GM10266 (cell line): Measurements from ENCODE around the gene GJA4.
A peak's percentile ranks its signal among the peaks of the same experiment; 100 is the strongest.

Source experiments
- DNase-seq: peaks from one replicate; pipeline ENCODE4 v3.0.0; 2012; ENCODE audit errors: extremely low spot score
- TF ChIP-seq, protein P1 (sequence below): IDR thresholded peaks from 2 replicates; pipeline ENCODE4 v1.5.1; 2012; ENCODE audit warnings: mild to moderate bottlenecking, low read depth; ENCODE audit not compliant: control insufficient read depth, insufficient read depth; ENCODE audit errors: missing control alignments

GJA4 gene

DNA sequence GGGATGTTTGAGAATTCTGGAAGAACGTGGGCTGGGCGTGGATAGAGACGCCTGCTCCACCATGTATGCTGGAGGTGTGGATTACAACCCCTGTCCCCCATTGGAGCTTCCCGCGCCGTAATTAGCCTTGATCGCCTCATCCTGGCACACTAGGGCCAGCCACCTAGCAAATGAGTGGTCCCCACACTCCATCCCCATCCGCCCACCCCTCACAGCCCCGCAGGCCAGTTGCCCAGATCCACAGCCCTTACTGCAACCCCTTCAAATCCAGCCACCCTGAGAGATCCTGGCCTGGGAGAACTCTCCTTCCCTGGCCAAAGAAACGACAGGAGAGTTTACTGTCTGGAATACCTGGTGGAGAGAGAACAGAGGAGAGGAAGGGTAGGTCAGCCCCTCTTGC, 375 bp upstream of the GJA4 start:
- TF ChIP-seq, protein P1, sequence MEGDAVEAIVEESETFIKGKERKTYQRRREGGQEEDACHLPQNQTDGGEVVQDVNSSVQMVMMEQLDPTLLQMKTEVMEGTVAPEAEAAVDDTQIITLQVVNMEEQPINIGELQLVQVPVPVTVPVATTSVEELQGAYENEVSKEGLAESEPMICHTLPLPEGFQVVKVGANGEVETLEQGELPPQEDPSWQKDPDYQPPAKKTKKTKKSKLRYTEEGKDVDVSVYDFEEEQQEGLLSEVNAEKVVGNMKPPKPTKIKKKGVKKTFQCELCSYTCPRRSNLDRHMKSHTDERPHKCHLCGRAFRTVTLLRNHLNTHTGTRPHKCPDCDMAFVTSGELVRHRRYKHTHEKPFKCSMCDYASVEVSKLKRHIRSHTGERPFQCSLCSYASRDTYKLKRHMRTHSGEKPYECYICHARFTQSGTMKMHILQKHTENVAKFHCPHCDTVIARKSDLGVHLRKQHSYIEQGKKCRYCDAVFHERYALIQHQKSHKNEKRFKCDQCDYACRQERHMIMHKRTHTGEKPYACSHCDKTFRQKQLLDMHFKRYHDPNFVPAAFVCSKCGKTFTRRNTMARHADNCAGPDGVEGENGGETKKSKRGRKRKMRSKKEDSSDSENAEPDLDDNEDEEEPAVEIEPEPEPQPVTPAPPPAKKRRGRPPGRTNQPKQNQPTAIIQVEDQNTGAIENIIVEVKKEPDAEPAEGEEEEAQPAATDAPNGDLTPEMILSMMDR = no peak
- peak; percentile 4 for DNase-seq

DNA sequence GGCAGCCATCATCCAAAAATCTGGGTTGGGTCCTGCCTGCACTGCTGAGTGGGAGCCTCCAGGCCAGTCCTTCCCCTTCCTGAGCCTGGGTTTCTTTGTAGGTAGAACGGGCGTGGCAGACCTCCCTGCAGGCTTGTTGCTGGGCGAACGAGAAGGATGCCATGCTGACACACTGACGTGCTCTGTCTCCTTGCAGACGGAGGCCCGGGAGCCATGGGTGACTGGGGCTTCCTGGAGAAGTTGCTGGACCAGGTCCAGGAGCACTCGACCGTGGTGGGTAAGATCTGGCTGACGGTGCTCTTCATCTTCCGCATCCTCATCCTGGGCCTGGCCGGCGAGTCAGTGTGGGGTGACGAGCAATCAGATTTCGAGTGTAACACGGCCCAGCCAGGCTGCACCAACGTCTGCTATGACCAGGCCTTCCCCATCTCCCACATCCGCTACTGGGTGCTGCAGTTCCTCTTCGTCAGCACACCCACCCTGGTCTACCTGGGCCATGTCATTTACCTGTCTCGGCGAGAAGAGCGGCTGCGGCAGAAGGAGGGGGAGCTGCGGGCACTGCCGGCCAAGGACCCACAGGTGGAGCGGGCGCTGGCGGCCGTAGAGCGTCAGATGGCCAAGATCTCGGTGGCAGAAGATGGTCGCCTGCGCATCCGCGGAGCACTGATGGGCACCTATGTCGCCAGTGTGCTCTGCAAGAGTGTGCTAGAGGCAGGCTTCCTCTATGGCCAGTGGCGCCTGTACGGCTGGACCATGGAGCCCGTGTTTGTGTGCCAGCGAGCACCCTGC, 1.4 kb downstream of the GJA4 start:
- TF ChIP-seq, protein P1 = no peak

DNA sequence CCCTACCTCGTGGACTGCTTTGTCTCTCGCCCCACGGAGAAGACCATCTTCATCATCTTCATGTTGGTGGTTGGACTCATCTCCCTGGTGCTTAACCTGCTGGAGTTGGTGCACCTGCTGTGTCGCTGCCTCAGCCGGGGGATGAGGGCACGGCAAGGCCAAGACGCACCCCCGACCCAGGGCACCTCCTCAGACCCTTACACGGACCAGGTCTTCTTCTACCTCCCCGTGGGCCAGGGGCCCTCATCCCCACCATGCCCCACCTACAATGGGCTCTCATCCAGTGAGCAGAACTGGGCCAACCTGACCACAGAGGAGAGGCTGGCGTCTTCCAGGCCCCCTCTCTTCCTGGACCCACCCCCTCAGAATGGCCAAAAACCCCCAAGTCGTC, 2.0 kb downstream of the GJA4 start:
- TF ChIP-seq, protein P1 = no peak
- DNase-seq = no peak

More for the DNA sequence above, 1.4 kb downstream of the GJA4 start:
- no peak for DNase-seq

DNA sequence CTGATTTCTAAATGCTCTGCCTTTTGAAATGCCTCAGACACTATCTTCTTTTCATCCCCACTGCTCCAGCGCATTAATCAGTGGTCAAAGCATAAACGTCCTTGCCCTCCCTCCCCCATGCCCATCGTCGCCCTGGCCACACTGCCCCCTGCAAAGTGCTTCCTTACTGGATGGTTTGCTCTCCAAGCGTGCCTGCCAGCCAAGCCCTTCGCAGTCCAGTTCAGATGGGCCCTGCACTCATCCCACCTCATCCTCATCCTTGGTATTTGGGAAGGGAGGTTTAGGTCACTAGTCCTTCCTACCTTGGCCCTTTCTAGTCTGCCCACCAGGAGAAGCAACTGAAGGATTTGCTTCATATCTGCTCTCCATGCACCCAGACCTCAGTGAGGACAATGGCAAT, 3.1 kb downstream of the GJA4 start:
- DNase-seq = no peak
- TF ChIP-seq, protein P1 = no peak

DNA sequence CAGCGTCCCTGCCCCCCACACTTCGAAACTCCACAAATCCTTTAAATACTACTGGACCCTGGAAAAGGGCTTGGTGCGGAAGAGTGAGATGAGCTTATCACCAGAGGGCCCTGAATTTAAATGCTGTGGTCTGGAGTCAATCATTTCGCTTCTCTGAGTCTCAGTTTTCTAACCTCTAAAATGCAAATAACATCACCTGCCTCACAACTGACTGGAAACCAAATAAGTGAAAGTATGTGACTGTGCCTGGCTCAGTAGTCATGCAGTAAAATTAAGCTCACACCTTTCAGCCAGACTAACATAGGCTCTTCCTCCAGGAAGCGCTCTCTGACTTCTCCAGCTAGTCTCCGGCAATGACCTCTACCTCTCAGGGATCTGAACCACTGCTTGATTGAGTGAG, 4.2 kb downstream of the GJA4 start:
- TF ChIP-seq, protein P1 = no peak
- no peak for DNase-seq

DNA sequence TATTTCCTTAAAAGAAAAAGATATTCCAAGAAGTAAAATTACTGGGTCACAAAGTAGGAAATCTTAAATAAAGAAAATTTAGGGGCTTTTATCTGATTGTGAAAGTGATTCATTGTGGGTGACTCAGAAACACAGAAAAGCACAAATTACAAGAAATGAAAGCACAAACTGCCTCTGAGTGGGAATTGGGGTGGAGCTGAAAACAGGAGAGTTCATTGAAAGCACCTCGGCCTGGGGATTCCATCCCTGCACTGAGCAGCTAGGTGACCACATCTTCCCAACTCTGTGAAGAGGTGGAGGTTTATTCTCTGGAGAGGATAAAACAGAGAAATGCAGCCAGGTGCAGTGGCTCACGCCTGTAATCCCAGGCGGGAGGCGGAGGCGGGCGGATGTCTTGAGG, 7.4 kb downstream of the GJA4 start:
- TF ChIP-seq, protein P1 = no peak
- DNase-seq = no peak

DNA sequence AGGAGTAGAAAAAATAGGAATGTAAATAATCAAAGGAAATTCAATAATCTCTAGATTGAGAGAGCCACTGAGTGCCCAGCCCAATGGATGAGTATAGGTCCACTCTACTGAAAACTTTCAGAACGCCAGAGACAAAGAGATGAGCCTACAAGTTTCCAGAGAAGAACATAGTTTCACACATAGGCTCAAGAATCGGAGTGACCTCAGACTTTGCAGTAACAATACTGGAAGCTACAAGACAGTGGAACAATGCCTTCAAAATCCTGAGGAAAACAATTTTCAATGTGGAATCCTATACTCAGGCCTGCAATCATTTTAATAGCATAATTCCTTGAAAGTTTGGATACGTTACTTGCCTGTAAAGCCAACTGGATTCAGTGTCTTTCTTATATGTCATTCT, 11.0 kb downstream of the GJA4 start:
- TF ChIP-seq, protein P1 = no peak
- DNase-seq = no peak
